SJCRH30 (cell line): ENCODE measurements around the gene RNF208. TPM values are rescaled to one million over a fixed set of nuclear protein-coding genes. Genes with fewer than 3 reads are reported as not detected.
A peak's percentile ranks its signal among the peaks of the same experiment; 100 is the strongest.

Experiments
- DNase-seq, 2 experiments: peaks; one replicate each; pipeline ENCODE4 v3.0.0-alpha.2; 2015 to 2020
- H3K27ac ChIP-seq: fragments of 250-450 bp; sonication (Bioruptor Pico); 2 replicates; pipeline ENCODE4 v1.5.1; 2020; ENCODE audit warnings: mild to moderate bottlenecking, moderate library complexity
- H3K27me3 ChIP-seq: fragments of 250-450 bp; sonication (Bioruptor Pico); 2 replicates; pipeline ENCODE4 v1.5.1; 2020; ENCODE audit warnings: mild to moderate bottlenecking, moderate library complexity
- H3K36me3 ChIP-seq: fragments of 250-450 bp; sonication (Bioruptor Pico); 2 replicates; pipeline ENCODE4 v1.5.1; 2020; ENCODE audit warnings: mild to moderate bottlenecking, moderate library complexity
- H3K4me1 ChIP-seq: fragments of 250-450 bp; sonication (Bioruptor Pico); 2 replicates; pipeline ENCODE4 v1.5.1; 2020; ENCODE audit warnings: mild to moderate bottlenecking, moderate library complexity
- H3K4me3 ChIP-seq: fragments of 250-450 bp; sonication (Bioruptor Pico); 2 replicates; pipeline ENCODE4 v1.5.1; 2020; ENCODE audit warnings: mild to moderate bottlenecking, moderate library complexity
- H3K9me3 ChIP-seq: fragments of 250-450 bp; sonication (Bioruptor Pico); replicated peaks from 2 replicates; pipeline ENCODE4 v1.5.1; 2020; ENCODE audit warnings: mild to moderate bottlenecking, moderate library complexity
- total RNA-seq: library from RNA; depleted of rRNA; stranded (reverse); fragments of >200 nt; shearing (Covaris generic); gene quantifications from 2 replicates; pipeline ENCODE4 v1.2.3, GENCODE V29; 2014

RNF208 gene
- total RNA-seq, 1 experiment from 2014 or later: 0.43 TPM

GRCh38 chr9:137236936-137237421 is 14.9 kb upstream of the RNF208 start:
- peak overlapping the region; percentile 64 for H3K27ac ChIP-seq
- H3K4me1 ChIP-seq: peaks cover 35% of the 10 kb centered on the region
- peaks cover 4% of the 10 kb centered on the region for H3K36me3 ChIP-seq
- no peak overlapping the region for H3K4me3 ChIP-seq
- peak; percentile 53 to 71 for DNase-seq
- no peaks in the 10 kb centered on the region; the same call in 1 of the 2 replicates for H3K27me3 ChIP-seq
- H3K9me3 ChIP-seq: no peaks in the 10 kb centered on the region

- Histone ChIP-seq H3K36me3 (no peaks in the 10 kb centered on the region), H3K9me3 (no peaks in the 10 kb centered on the region), H3K27ac (no peak overlapping the region; the same call in 1 of the 2 replicates), H3K4me3 (no peak overlapping the region), H3K27me3 (no peaks in the 10 kb centered on the region; the same call in 1 of the 2 replicates), H3K4me1 (peaks cover 35% of the 10 kb centered on the region)
- DNase-seq: peak; percentile 92 to 96
These were observed 14.3 kb upstream of the RNF208 start for GRCh38 chr9:137236238-137236935.

- no peak for DNase-seq
- H3K4me1 ChIP-seq: peaks cover 35% of the 10 kb centered on the region
- no peak overlapping the region for H3K27ac ChIP-seq
- H3K36me3 ChIP-seq: no peaks in the 10 kb centered on the region
- H3K27me3 ChIP-seq: peaks cover 1% of the 10 kb centered on the region; the same call in 1 of the 2 replicates
- no peak overlapping the region for H3K4me3 ChIP-seq
- H3K9me3 ChIP-seq: no peaks in the 10 kb centered on the region
These were observed 13.6 kb upstream of the RNF208 start for GRCh38 chr9:137235424-137236237.

GRCh38 chr9:137234758-137235423 is 12.9 kb upstream of the RNF208 start:
- no peaks in the 10 kb centered on the region for H3K9me3 ChIP-seq
- no peaks in the 10 kb centered on the region for H3K36me3 ChIP-seq
- peaks cover 35% of the 10 kb centered on the region for H3K4me1 ChIP-seq
- H3K27ac ChIP-seq: no peak overlapping the region
- peaks cover 8% of the 10 kb centered on the region; the same call in 1 of the 2 replicates for H3K27me3 ChIP-seq
- H3K4me3 ChIP-seq: no peak overlapping the region
- DNase-seq: no peak

GRCh38 chr9:137234055-137234697 is 12.1 kb upstream of the RNF208 start:
- no peaks in the 10 kb centered on the region for H3K9me3 ChIP-seq
- DNase-seq: no peak
- H3K27me3 ChIP-seq: peaks cover 14% of the 10 kb centered on the region
- H3K36me3 ChIP-seq: no peaks in the 10 kb centered on the region
- no peak overlapping the region for H3K4me3 ChIP-seq
- H3K4me1 ChIP-seq: peaks cover 34% of the 10 kb centered on the region
- H3K27ac ChIP-seq: no peak overlapping the region

GRCh38 chr9:137233143-137233980 is 11.3 kb upstream of the RNF208 start:
- H3K27ac ChIP-seq: no peak overlapping the region
- H3K36me3 ChIP-seq: no peaks in the 10 kb centered on the region
- DNase-seq: no peak
- peaks cover 26% of the 10 kb centered on the region for H3K4me1 ChIP-seq
- H3K4me3 ChIP-seq: no peak overlapping the region
- no peaks in the 10 kb centered on the region for H3K9me3 ChIP-seq
- peaks cover 22% of the 10 kb centered on the region for H3K27me3 ChIP-seq

- H3K4me1 ChIP-seq: peaks cover 18% of the 10 kb centered on the region
- H3K4me3 ChIP-seq: no peak overlapping the region
- H3K9me3 ChIP-seq: no peaks in the 10 kb centered on the region
- no peak for DNase-seq
- H3K27ac ChIP-seq: no peak overlapping the region
- peaks cover 25% of the 10 kb centered on the region for H3K27me3 ChIP-seq
- H3K36me3 ChIP-seq: no peaks in the 10 kb centered on the region
These were observed 10.5 kb upstream of the RNF208 start for GRCh38 chr9:137232510-137232909.

- Histone ChIP-seq H3K4me3 (no peak overlapping the region), H3K27me3 (peaks cover 25% of the 10 kb centered on the region), H3K9me3 (no peaks in the 10 kb centered on the region), H3K4me1 (peaks cover 17% of the 10 kb centered on the region), H3K27ac (no peak overlapping the region), H3K36me3 (no peaks in the 10 kb centered on the region)
- no peak for DNase-seq
These were observed 10.1 kb upstream of the RNF208 start for GRCh38 chr9:137232101-137232500.

- H3K27me3 ChIP-seq: peaks cover 25% of the 10 kb centered on the region
- no peaks in the 10 kb centered on the region for H3K36me3 ChIP-seq
- DNase-seq: no peak
- no peak overlapping the region for H3K4me3 ChIP-seq
- peaks cover 17% of the 10 kb centered on the region for H3K4me1 ChIP-seq
- H3K9me3 ChIP-seq: no peaks in the 10 kb centered on the region
- H3K27ac ChIP-seq: no peak overlapping the region
These were observed 9.5 kb upstream of the RNF208 start for GRCh38 chr9:137231372-137232039.

GRCh38 chr9:137230705-137231371 is 8.8 kb upstream of the RNF208 start, which contains the start of gene SLC34A3:
Gene SLC34A3, plus strand, starts transcription at chr9:137230901. Its CDS starts 802 bp downstream, at chr9:137231703.
- no peak within 1 kb of the TSS for H3K27ac ChIP-seq
- H3K9me3 ChIP-seq: no peaks in the 10 kb centered on the region
- H3K4me1 ChIP-seq: peaks cover 17% of the 10 kb centered on the region
- no peak within 1 kb of the TSS for H3K4me3 ChIP-seq
- peaks cover 25% of the 10 kb centered on the region for H3K27me3 ChIP-seq
- DNase-seq: no peak
- no peaks in the 10 kb centered on the region for H3K36me3 ChIP-seq

GRCh38 chr9:137229903-137230704 is 8.1 kb upstream of the RNF208 start:
- Histone ChIP-seq H3K27me3 (peaks cover 25% of the 10 kb centered on the region), H3K9me3 (no peaks in the 10 kb centered on the region), H3K4me1 (peaks cover 22% of the 10 kb centered on the region; the same call in 1 of the 2 replicates), H3K36me3 (no peaks in the 10 kb centered on the region), H3K27ac (no peak overlapping the region), H3K4me3 (no peak overlapping the region)
- no peak for DNase-seq
